HG03460 (cell line): ENCODE data around the gene HCN4.

Experiments used
- ATAC-seq: cut with Tn5 transposase; IDR thresholded peaks from one replicate; pipeline ENCODE4 v1.9.1; 2021; ENCODE audit not compliant: unreplicated experiment

The HCN4 gene

DNA sequence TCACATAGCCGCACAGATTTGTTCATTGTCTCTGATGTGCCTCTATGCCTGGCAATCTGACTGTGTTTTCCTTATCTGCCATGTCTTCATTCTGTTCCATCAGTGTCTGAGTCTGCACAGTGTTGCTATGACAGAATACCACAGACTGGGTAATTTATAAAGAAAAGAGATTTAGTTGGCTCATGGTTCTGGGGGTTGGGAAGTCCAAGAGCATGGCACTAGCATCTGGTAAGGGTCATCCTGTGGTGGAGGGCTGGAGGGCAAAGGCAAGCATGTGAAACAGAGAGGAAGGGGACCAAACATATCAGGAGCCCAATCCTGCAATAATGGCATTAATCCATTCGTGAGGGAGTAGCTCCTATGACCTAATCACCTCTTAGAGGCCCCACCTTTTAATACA lies 11.9 kb upstream of the HCN4 start:
- ATAC-seq: no peak

DNA sequence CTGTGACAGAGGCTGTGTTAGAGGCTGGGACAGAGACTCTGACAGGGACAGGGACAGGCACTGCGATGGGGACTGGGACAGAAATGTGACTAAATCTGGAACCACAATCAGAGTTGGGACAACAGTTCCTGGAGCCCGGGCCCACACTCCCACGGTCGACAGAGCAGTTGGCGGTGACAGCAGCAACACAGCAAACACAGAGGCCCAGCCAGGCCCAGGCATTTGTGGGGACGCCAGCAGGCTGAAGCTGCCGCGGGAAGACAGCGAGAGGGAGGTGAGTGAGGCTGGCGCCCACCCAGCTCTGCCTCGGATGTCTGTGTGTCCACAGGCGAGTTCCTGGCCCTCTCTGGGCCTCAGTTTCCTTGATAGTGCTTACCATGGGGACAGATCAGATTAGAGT lies 9.3 kb upstream of the HCN4 start:
- no peak for ATAC-seq

GRCh38 chr15:73375755-73376305 lies 7.1 kb upstream of the HCN4 start:
- ATAC-seq: no peak

- no peak for ATAC-seq
These were observed 6.3 kb upstream of the HCN4 start for GRCh38 chr15:73375012-73375411.

- no peak for ATAC-seq
These were observed 5.8 kb upstream of the HCN4 start for GRCh38 chr15:73374604-73375003.

- ATAC-seq: no peak
These were observed 4.5 kb upstream of the HCN4 start for GRCh38 chr15:73373221-73373620.

DNA sequence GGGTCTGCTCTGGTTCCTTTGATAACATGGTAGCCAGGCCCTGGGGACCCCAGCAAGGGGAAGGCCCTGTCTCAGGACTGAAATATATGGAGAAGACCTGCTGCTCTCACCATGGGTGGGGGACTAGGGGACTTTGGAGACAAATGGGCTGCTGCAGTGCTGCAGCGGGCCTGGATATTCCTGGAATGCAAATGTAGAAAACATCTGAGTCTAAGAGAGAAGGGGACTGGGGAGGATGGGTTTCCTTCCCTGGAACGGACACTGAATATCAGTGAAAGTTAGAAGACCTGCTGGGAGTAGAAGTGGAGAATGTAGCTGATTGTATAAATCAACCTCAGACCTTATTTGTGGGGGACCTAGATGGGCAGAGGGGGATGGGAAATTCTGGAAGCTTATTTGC lies 3.1 kb upstream of the HCN4 start:
- ATAC-seq: no peak

- ATAC-seq: no peak
These were observed 1.4 kb upstream of the HCN4 start for GRCh38 chr15:73370151-73370550.

- no peak for ATAC-seq
These were observed 466 bp upstream of the HCN4 start for GRCh38 chr15:73369154-73369694.

GRCh38 chr15:73367624-73368300 lies 996 bp downstream of the HCN4 start:
- no peak for ATAC-seq

DNA sequence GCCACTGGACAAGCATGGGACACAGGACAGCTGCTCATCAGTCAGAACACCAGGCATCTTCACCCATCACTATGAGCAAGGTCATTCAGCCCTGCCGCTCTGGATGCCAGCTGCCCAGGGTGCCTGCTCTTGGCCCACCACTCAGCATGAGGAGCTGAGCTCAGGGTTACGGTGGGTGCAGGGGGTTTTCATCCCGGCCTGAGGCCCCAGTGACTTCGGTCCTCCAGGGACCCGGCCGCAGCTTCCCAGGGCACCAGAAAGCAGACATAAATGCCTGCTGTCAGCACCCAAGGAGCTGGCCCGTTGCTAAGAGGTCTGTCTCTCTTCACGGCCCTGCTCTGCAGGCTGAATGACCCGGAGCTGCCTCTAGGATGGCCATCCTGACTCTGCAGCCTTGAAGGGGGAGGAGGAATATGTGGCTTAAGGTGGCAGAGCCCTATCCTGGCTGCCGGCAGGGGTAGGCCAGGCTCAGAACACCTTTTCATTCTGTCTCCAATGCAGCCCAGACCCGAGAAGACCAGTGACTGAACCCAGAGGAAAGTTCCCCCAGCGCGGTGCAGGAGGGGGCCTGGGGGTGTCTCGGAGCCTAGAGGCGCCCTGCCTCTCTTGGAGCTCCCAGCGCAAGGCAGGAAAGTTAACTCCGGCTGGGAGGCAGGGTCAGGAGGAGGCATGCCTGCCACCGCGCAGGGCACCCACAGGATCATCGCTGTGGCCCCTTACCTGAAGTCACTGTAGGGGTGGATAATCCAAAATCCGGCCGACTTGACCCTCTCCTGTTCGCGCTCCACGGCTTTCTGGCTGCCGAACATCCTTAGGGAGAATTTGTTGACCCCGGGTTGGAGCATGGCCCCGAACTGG lies 1.8 kb downstream of the HCN4 start:
- ATAC-seq: no peak

DNA sequence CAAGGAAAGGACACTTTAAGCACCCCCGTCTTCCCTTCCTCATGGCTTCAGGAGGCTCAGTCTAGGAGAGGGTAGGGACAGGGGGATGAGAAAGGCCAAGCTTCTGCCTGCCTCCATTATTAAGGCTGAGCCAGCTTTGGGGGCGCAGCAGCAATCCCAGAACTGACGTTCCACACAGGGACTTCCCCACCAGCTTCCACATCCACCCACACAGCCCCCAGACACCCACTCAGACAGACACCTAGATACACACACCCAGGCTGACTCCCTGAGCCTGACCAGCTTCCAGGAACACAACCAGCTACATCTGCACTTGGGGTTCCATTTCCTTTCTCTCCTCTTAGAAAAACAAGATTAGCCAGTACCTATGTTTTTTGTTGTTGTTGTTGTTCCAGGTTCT lies 4.7 kb downstream of the HCN4 start:
- ATAC-seq: no peak

- ATAC-seq: no peak
These were observed 5.9 kb downstream of the HCN4 start for GRCh38 chr15:73362900-73363299.

GRCh38 chr15:73361337-73361736 lies 7.4 kb downstream of the HCN4 start:
- no peak for ATAC-seq

DNA sequence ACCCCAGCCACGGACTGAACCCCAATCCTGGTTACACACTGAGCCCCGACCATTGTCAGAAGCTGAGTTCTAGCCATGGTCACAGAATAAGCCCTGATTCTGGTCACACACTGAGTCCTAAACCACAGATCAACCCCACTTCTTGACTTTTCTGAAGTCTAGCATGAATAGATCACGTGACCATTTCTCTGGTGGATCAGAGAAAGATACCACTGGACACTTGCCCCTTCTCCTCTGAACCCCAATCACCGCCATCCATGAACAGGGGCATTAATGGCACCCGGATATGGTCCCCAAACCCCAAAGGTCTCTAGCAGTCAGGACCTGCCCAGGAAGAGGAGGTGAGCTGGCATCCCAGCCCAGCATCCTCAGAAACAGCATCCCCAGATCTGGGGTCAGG lies 9.1 kb downstream of the HCN4 start:
- ATAC-seq: no peak

GRCh38 chr15:73357999-73358665 lies 10.6 kb downstream of the HCN4 start:
- ATAC-seq: no peak

- ATAC-seq: no peak
These were observed 13.0 kb downstream of the HCN4 start for GRCh38 chr15:73355612-73356265.

DNA sequence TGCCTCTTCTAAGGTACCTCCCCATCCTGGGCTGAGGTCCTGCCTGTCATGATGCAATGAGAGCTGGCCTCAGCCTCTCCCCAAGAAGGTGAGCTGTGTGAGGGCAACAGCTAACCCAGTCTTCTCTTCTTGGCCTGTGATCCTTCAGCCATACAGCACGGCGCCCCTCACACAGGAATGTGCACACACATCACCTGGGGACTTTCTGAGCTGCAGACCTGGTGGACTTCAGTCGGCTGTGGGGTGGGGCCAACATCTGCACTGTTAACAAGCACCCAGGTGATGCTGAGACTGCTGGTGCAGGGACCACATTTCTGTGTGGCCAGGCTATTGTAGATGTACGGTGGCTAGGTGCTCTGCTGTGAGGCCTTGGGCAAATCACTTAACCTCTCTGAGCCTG lies 14.5 kb downstream of the HCN4 start:
- ATAC-seq: no peak

DNA sequence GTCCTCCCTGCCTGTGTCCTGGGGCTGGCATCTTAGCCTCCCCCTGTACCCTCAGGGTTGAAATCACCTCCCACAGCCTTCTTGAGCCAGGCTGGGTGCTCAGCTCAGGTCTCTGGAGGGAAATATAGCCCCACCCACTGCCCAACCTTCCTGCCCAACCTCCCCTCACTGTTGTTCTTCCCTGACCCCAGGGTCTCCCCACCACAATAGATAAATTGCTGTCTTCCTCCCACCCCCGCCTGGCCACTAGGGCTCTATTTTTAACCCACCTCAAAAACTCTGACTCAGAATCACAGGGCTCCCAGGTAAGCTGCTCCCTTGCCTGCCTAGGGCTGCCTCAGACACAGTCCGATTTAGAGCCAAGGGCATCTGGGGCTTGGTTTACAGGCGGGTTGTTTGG lies 15.0 kb downstream of the HCN4 start:
- ATAC-seq: no peak

GRCh38 chr15:73352082-73352481 lies 16.7 kb downstream of the HCN4 start:
- no peak for ATAC-seq

- ATAC-seq: no peak
These were observed 19.6 kb downstream of the HCN4 start for GRCh38 chr15:73349191-73349590.
